Upper lobe of right lung (tissue), 1 donor: ENCODE results near the gene LRP1B. TPM values are rescaled to one million over a fixed set of nuclear protein-coding genes. Genes with fewer than 3 reads are reported as not detected.

Experiments used
- ATAC-seq: fragments of 200-7000 bp; cut with Tn5 transposase; one replicate; pipeline ENCODE4 v1.9.1; 2020; ENCODE audit warnings: mild to moderate bottlenecking, moderate library complexity
- DNase-seq: peaks from one replicate; pipeline ENCODE4 v3.0.0-alpha.2; 2020
- H3K27ac ChIP-seq: fragments of 200-600 bp; one replicate; pipeline ENCODE4 v1.8.0; 2022
- H3K27me3 ChIP-seq: fragments of 200-600 bp; one replicate; pipeline ENCODE4 v1.8.0; 2022; ENCODE audit warnings: mild to moderate bottlenecking
- H3K36me3 ChIP-seq: fragments of 200-600 bp; one replicate; pipeline ENCODE4 v1.8.0; 2022
- H3K4me1 ChIP-seq: fragments of 200-600 bp; one replicate; pipeline ENCODE4 v1.8.0; 2022
- H3K4me3 ChIP-seq: fragments of 200-600 bp; one replicate; pipeline ENCODE4 v1.8.0; 2022; ENCODE audit warnings: mild to moderate bottlenecking
- H3K9me3 ChIP-seq: fragments of 200-600 bp; one replicate; pipeline ENCODE4 v1.8.0; 2022
- intact Hi-C: fragments of 100-400 bp; cut with DNase I; formaldehyde crosslinking; loops from one replicate; pipeline ENCODE4 v1.11.0; 2022
- microRNA-seq: library from miRNA; unstranded; fragments of <30 nt; microRNA quantifications from one replicate; pipeline ENCODE4 v1.2.0, GENCODE V29; 2020; ENCODE audit warnings: borderline microRNAs expressed
- total RNA-seq: library from RNA; stranded (reverse); fragmentation: NEBNext Ultra II Directional; extraction: Animal tissue kit (Norgen Biotek cat#: 25700); gene quantifications from one replicate; pipeline ENCODE4 v1.2.1, GENCODE V29; 2021
- TF ChIP-seq, protein P1 (sequence below): fragments of 200-600 bp; IDR thresholded peaks from one replicate; pipeline ENCODE4 v1.8.0; 2022; ENCODE audit warnings: antibody characterized with exemption
- donor health status: DM: no; HTN: yes; CAD: no; lungs with severe emphysema.

LRP1B gene
- total RNA-seq, 1 donor from 2014 or later: 0.12 TPM

DNA sequence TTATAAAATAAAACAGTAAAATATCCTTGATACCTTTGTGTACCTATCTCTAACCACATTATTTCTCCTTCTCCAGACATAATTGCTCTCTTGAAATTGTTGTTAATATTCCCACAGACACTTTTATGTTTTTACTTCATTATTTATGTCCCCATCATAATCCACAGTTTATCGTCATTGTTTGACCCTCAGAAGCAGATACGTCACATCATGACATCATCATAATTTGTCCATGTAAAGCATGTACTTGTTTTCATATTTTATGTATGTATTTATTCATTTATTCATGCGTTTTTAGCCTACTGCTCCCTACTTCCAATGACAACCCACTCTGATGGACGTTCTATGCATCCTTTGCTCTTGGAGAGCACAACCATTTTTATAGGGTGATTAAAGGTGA is 1943.7 kb downstream of the LRP1B start:
- Histone ChIP-seq H3K27ac (no peak overlapping the region), H3K9me3 (no peaks in the 10 kb centered on the region), H3K4me1 (no peaks in the 10 kb centered on the region), H3K27me3 (no peaks in the 10 kb centered on the region), H3K36me3 (no peaks in the 10 kb centered on the region), H3K4me3 (no peak overlapping the region)
- intact Hi-C loops: no loop called here
- no peak for ATAC-seq
- DNase-seq: no peak
- TF ChIP-seq, protein P1, sequence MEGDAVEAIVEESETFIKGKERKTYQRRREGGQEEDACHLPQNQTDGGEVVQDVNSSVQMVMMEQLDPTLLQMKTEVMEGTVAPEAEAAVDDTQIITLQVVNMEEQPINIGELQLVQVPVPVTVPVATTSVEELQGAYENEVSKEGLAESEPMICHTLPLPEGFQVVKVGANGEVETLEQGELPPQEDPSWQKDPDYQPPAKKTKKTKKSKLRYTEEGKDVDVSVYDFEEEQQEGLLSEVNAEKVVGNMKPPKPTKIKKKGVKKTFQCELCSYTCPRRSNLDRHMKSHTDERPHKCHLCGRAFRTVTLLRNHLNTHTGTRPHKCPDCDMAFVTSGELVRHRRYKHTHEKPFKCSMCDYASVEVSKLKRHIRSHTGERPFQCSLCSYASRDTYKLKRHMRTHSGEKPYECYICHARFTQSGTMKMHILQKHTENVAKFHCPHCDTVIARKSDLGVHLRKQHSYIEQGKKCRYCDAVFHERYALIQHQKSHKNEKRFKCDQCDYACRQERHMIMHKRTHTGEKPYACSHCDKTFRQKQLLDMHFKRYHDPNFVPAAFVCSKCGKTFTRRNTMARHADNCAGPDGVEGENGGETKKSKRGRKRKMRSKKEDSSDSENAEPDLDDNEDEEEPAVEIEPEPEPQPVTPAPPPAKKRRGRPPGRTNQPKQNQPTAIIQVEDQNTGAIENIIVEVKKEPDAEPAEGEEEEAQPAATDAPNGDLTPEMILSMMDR: no peak

DNA sequence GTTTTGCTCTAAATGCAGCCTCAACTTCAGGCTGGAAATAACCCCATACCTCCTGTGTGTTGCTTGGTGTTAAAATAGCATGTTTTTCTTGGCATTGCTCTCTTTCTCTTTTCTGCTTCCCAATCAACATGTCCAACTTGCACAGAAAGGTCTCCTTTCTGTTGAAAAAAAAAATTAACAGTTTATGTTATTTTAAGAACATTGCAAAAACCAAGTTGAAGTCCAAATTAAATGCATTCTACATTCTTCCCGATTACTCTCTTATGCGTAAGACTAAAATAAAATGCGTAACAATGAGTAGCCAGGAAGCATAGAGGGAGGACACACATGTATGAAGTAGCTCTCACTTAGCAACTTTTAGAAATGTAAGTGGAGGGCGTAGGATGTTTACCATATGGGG is 1944.5 kb downstream of the LRP1B start:
- H3K4me1 ChIP-seq: no peaks in the 10 kb centered on the region
- no peak overlapping the region for H3K4me3 ChIP-seq
- H3K27ac ChIP-seq: no peak overlapping the region
- DNase-seq (no peak), ATAC-seq (no peak)
- intact Hi-C loops: no loop called here
- TF ChIP-seq, protein P1: no peak
- H3K27me3 ChIP-seq: no peaks in the 10 kb centered on the region
- no peaks in the 10 kb centered on the region for H3K36me3 ChIP-seq
- no peaks in the 10 kb centered on the region for H3K9me3 ChIP-seq

DNA sequence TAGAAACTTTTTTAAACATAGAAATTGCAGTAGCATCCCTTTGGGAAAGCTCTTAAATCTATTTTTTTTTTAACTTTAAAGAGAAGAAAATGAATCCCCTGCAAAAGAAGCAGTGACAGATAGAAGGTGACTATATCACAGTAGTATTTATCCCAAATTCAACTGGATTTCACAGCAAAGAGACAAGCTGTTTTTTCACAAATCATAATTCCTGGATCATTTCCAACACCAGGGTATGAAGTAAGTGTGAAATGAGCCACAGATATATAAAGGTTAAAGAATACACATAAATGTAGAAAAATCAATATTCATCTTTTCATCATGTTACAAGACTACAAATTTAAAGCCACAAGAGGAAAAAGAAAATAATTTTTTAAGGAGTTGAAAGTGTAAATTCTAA is 1945.7 kb downstream of the LRP1B start:
- Histone ChIP-seq H3K27me3 (no peaks in the 10 kb centered on the region), H3K4me3 (no peak overlapping the region), H3K36me3 (no peaks in the 10 kb centered on the region), H3K9me3 (no peaks in the 10 kb centered on the region), H3K4me1 (no peaks in the 10 kb centered on the region), H3K27ac (no peak overlapping the region)
- intact Hi-C loops: no loop called here
- no peak for ATAC-seq
- no peak for DNase-seq
- TF ChIP-seq, protein P1: no peak

DNA sequence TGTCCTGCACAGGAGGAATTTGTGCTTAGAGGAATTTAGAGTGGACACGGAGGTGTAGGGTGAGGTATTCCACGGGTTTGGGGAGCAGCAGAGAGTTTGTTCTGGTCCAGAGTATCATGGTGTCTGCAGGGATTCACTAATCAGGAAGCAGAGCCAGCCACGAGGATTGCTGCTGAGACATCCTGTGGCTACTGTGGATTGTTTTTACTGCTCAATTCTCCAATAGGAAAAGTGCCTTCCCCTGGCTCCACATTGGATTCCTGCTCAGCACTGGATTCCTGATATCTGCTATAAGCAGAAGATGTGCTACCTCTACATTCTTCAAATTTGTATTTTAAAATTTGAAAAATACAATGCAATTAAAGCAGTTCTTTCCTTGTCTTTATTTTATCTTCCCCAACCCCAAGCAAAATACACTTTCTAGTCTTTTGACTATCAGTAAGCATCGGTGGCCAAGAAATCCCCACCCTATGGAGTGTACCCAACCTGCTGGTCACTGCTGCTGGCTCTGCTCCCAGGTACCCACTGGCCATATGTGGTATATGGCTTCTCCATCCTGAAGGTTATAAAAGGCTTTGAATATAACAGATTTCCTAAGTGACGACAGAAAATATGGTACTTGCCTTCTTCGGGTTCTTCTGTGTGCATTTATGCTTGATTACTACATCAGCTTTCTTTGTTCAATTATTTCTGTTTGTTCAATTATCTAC is 1947.6 kb downstream of the LRP1B start:
- H3K36me3 ChIP-seq: no peaks in the 10 kb centered on the region
- no peaks in the 10 kb centered on the region for H3K27me3 ChIP-seq
- intact Hi-C loops: no loop called here
- TF ChIP-seq, protein P1: no peak
- DNase-seq (no peak), ATAC-seq (no peak)
- no peak overlapping the region for H3K4me3 ChIP-seq
- no peaks in the 10 kb centered on the region for H3K9me3 ChIP-seq
- no peak overlapping the region for H3K27ac ChIP-seq
- H3K4me1 ChIP-seq: no peaks in the 10 kb centered on the region

Small RNAs within 50 kb of the gene (microRNA-seq; reads per million reads assigned to microRNA genes)
- not detected for gene MIR7157
